ENCODE results near the gene DPEP1.

DNA sequence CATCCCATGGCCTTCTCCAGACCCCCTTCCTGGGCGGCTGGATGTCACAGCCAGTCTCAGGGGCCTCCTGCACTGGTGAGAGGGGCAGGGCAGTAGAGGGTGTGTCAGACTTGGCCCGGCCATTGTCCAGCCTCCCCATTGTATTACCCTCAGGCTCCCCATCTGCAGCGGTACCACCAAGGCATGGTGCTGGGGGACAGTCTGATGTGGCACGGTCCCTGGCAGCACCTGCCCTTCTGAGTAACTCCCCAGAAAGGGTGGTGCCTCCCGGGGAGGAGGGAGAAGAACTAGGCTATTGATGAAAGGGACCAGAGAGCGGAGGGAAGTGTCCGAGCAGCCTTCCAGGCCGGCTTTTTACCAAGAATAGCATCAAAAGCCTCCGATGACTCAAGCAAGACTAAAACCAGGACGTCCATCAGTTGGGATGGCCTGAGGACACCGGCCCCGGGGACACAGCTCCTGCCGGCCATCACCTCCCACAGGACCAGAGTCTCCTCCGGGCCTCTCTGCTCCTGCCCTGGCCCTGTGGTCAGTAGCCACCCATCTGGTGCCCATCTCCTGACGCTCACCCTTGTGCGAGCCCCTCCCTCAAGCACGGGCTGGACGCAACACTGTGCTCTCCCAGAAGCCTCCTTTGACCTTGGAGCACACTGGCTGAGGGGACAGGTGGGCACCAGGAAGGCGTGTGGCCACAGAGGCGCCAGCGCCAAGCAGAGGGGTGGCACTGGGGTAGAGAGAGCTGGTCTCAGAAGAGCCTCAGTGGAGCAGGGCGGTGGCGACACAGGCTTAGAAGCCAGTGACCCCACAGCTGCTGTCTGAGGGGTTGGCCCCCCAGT is 43.7 kb upstream of the DPEP1 start:
- TF ChIP-seq CTCF (IDR thresholded peaks at IDR 0.05) (no peak), POLR2A (IDR thresholded peaks at IDR 0.05) (no peak), POLR2AphosphoS5 (IDR thresholded peaks at IDR 0.05) (no peak)

All from sigmoid colon (tissue), 4 donors.